CD4-positive, alpha-beta T cell treated with Interleukin-4 for 4 hours (primary cell): ENCODE data around the gene CRIM1.
A peak's percentile ranks its signal among the peaks of the same experiment; 100 is the strongest.
"Not testable (repeated sequence)": the region's sequence is repeated elsewhere in the genome, so short reads cannot be mapped to it uniquely, and the experiment has no call there.

ENCODE experiments used
- DNase-seq: peaks from one replicate; pipeline ENCODE4 v3.0.0-alpha.2; 2020

The CRIM1 gene, protein sequence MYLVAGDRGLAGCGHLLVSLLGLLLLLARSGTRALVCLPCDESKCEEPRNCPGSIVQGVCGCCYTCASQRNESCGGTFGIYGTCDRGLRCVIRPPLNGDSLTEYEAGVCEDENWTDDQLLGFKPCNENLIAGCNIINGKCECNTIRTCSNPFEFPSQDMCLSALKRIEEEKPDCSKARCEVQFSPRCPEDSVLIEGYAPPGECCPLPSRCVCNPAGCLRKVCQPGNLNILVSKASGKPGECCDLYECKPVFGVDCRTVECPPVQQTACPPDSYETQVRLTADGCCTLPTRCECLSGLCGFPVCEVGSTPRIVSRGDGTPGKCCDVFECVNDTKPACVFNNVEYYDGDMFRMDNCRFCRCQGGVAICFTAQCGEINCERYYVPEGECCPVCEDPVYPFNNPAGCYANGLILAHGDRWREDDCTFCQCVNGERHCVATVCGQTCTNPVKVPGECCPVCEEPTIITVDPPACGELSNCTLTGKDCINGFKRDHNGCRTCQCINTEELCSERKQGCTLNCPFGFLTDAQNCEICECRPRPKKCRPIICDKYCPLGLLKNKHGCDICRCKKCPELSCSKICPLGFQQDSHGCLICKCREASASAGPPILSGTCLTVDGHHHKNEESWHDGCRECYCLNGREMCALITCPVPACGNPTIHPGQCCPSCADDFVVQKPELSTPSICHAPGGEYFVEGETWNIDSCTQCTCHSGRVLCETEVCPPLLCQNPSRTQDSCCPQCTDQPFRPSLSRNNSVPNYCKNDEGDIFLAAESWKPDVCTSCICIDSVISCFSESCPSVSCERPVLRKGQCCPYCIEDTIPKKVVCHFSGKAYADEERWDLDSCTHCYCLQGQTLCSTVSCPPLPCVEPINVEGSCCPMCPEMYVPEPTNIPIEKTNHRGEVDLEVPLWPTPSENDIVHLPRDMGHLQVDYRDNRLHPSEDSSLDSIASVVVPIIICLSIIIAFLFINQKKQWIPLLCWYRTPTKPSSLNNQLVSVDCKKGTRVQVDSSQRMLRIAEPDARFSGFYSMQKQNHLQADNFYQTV

DNA sequence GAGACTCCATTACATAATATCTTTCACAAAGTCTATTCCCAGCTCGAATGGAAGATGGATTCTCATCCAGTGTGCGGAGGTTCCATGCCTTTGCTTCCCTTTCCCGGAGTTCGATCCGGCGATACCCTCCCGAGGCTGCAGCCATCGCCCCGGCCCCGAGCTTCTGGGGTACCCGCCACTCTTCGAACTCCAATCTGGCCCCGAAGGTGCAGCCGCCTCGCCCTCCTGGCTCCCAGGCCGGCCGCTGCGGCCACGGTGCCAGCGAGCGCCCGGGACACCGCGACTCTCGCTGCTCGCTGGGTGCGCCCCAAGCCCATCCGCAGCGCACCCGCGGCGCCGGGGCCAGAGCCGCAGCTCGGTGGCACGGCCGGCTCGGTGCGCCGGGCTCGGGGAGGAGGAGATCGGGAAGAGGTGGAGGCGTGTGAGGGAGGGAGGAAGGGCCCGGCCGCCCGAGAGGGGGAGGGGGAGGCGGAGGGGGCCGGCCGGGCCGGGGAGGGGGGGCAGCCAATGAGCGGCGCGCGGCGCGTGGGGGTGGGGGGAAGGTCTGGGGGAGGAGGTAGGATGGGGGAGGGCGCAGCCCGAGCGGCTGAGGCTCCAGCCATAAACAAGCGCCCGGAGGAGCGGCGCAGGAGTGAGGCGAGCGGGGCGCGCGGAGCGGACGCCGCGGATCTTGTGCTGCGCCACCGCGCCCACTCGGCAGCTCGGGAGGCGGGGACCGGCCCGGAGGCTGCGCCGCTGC lies at the start of gene CRIM1:
CRIM1 (plus strand) TSS at position 628 of the 739 bp plus-strand sequence. CDS start 515 bp downstream, outside the sequence.
- peak; percentile 46 for DNase-seq

DNA sequence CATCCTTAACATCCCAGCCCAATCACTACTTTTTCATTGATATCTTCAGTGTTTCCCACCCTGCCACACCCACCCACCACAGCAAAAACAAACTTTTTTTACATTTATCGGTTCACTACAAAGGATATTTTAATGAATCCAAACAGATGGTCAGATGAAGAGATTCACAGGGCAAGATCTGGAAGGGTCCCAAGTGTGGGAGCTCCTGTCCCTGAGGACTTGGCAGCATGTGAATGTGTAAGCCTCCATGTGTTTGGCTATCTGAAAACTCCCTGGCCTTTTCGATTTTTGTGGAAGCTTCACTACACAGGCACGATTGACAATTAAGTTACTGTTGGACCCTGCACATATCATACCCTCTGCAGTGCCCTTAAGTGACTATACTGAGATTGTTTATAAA lies 48.1 kb upstream of the CRIM1 start:
- no peak for DNase-seq

DNA sequence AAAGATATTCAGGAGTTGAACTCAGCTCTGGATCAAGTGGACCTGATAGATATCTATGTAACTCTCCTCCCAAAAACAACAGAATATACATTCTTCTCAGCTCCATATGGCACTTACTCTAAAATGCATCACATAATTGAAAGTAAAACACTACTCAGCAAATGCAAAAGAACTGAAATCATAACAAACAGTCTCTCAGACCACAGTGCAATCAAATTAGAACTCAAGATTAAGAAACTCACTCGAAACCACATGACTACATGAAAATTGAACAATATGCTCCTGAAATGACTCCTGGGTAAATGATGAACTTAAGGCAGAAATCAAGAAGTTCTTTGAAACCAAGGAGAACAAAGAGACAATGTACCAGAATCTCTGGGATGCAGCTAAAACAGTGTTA lies 45.1 kb upstream of the CRIM1 start:
- not testable (repeated sequence) for DNase-seq

DNA sequence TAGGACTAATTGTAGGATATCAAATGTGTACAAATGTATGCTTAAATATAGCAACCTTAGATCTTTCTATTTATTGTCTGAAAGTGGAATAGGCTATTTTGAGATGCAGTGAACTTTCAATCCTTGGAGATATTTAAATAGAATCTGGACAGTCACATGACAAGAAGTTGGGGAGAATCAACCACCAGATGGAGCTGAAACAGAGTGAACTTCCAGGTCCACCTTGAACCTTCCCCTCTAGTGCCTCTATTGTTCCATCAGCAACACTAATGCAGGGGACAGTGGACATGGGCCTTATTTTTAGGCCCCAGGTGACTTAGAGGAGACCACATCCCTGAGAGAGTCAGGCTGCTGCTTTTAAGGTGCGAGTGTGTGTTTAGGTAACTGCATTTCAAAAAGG lies 37.0 kb upstream of the CRIM1 start:
- no peak for DNase-seq

DNA sequence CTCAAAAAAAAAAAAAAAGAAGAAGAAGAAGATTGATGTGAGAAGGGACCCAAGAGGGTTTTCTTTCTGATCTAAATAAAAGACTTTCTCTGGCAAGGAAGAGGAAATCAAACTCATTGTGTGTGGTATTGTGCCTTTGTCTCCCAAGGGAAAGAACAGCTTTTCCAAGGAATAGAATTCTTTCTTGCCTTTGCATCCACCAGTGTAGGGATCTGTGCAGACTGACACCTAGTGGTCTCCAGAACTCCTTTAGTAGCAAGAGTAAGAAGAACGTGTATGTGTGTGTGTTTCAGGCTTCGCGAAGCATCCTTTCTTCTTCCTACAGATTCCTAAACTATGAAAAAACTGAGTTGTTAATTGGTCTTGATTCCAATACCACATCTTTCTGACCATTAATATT lies 33.5 kb upstream of the CRIM1 start:
- no peak for DNase-seq

DNA sequence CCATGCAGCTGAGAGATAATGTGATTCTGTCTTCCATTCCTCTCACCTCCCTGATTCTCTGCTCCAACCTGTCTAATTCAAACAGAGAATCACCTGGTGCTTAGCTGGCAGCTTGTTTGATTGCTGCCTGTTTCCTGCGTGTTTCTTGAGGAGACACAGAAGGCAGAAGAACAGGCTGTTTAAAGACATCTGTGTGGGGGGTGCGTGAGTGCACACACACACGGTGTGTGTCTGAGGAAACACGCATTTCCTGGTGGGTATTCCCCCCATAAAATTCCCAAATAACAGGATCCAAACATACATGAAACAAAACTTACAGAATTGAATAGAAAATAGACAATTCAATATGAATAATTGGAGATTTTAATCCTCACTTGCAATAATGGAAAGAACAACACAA lies 29.3 kb upstream of the CRIM1 start:
- DNase-seq: no peak

DNA sequence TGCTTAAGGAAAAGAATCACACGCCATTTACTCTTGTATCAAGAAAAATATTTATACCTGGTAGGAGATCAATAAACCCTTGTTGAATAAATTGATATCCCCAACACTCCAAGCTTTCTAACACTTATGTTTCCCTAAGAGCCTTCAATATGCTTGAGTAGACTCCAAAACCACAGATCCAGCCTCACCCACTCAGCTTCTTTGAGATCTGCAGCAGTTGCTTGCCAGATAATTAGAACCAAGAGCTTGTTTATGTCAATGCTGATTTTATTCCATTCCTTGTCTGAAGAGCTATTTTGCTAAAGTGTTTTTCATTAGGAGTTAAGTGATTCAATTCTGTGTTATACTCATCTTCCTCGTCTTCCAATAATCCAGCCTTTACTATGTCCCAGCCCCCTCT lies 26.3 kb upstream of the CRIM1 start:
- no peak for DNase-seq

DNA sequence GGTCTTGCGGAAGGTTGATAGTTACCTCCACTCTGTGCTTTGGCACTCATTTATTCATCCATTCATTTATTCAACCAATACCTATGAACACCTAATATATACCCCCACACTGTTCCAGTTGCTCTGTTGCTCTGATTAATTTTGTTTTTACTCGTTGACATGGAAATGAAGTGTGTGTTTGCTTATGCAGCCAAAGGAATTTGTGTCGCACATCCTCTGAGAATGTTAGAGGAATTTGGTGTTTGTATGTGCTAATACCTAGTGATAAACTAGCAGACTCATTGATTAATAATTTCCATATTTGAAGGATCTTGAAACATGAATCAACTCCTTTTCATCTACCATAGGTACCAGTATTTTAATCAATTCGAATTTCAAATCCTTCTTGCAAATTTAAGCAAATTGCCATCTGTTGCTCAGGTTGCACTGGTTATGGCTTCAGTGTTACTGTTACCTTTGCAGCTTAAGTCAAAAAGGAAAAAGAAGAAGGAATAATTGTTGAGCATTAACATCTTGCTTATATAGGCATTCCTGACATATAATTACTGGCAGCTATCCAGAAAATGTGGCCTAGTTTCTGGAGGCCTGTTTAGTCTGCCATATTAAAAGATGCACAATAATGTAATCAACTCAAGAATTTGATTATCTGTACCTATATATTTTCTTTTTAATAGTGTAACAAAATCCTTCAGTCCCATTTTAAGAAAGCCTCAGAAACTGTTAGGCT lies 25.7 kb upstream of the CRIM1 start:
- no peak for DNase-seq

DNA sequence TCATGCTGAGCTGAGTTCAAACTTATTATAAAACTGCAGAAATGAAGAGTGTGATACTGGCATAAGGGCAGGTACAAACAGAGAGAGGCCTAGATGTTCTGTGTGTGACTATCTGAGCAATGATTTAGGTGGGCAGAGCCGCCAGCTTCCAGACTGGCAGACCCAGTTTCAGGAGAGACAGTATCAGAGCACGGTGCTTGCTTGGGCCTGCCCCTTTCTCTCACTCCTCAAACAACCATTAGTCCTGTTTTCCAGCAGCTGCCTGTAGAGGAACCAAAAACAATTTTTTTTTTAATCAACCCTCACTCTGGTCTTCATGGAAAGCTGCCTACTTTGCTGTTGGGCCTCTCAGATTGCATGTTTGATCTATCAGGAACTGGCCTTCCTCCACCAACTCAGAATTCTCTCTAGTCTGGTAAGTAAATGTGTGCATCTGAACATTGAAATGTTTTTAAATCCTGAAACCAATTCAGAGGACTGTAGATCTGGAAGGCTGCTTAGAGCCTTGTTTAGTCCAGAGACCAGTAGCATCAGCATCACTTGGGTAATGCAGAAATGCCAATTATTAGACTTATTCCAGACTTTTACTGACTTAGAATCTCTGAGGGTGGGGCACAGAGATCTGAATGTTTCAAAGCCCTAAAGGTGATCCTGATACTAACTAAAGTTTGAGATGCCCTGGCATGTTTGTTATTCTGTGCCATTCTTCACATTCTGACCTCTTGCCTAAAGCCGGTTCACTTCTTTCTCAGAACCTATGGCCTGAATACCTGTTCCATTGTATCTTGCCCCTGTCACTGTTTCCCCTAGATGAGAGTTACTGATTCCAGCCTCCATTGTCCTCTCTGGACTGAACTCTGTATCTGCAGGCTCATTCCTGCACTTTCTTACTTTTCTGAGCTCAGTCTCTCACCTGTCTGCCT lies 24.8 kb upstream of the CRIM1 start:
- no peak for DNase-seq

DNA sequence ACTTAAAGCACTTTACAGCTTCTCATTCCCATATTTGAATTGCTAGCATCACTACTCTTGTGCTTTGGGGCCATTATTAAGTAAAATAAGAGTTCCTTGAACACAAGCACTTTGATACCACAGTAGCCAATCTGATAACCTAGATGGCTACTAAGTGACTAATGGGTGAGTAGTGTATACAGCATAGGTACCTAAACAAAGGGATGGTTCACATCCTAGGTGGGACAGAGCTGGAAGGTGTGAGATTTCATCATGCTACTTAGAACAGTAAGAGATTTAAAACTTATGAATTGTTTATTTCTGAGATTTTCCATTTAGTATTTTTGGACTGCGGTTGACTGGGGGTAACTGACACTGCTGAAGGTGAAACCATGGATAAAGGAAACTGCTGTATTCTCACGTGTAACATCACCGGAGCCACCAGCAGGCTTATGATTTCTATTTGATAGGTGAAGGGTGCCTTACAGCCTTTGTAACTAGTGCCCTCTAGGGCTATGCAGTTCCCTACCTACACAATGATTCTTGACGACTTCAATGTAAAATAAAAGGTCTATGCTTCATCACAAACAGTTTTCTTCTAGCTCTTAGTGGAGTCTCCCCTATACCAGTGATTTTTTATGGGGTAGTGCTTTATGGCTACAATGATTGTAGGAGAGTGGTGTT lies 22.1 kb upstream of the CRIM1 start:
- DNase-seq: no peak

DNA sequence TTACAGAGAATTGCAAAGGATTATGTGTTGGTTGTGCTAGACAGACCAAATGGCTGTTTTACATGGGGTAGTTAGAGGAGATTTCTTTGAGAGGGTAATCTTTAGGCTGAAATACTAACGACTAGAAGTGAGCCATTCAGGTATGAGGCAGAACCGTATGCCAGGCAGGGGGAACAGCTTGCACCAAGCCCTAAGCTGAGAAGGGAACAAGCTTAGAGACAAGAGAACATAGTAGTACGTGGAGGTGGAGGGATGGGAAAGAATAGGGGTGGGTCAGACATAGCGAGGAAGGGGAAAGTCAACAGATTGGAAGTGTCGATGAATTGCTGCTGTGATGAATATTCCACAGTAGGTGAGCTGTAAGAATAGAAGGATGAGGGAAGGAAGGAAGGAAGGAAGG lies 20.0 kb upstream of the CRIM1 start:
- DNase-seq: no peak

DNA sequence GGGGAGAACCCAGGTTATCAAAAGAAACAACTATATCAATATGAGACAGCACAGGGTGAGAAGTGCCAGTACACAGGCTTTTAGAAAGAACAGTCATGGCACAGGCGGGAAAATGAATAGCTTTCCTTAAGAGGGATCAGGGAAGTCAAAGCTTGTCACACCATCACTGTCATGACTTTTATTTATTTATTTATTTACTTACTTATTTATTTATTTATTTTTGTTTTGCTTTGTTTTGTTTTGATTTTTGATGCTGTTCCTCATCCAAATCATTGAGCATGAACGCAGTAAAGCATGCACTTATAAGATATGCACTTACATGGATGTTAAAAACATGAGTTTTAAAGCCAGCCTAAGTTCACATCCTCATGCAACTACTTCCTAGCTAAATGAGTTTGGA lies 19.3 kb upstream of the CRIM1 start:
- no peak for DNase-seq

DNA sequence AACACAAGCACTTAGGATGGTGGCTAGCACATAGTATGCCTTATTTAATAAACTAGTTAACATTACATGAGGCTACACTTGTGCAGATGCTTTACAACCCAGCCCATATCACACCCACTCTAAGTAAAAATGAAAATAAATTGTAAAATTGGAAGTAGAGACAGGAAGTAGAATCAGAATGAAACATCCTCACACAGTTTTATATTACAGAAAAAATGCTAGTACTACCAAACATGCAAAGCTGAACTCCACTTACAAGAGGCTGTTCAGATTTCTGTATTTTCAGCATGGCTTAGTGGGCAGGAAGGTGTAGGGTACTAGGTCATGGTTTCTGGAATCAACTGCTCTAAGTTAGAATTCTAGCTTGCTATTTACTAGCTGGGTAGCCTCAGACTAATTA lies 18.2 kb upstream of the CRIM1 start:
- no peak for DNase-seq

DNA sequence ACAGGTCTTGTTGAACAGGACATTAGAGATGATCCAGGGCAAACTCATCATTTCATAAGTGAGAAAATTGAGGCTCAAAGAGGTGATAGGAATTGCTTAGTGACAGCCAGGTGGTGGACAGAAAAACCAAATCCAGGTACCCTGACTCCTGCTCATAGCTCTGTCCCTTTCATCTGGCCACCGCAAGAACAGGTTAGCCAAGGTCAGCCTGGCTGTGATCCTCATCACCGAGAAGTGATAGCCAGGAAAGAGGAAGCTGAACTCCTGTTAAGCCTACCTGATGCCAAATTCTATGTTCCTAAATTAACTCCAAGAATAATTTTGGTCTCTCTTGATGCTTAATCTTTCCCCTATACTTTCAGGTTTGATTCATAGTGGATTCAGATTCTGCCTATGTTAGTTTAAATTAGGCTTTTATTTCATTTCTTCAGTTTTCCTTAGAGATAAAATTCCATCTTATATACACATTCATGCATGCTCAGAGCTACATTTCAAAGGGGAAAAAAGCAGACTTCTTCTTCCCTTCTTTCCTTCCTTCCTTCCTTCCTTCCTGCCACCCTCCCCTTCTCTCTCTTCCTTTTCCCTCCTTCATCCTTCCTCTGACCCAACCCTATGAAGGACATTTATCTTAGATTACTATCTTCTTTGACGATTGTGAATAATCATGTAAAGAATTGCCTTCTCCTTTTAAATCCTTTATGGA lies 17.3 kb upstream of the CRIM1 start:
- DNase-seq: no peak

DNA sequence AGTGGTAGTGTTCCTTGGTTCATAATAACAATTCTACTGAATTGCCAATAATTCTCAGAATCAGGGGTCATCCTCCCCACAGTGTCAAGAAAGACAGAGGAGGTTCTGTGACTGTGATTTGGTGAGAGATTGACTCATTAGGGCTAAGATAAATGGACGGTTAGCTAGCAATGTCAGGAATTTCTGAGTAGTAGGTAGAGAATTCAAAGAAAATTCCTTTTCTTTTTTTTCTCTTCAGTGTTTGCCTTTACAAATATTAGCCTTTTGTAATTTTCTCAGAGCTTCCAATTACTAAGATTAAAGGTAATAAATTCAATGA lies 16.8 kb upstream of the CRIM1 start:
- no peak for DNase-seq

DNA sequence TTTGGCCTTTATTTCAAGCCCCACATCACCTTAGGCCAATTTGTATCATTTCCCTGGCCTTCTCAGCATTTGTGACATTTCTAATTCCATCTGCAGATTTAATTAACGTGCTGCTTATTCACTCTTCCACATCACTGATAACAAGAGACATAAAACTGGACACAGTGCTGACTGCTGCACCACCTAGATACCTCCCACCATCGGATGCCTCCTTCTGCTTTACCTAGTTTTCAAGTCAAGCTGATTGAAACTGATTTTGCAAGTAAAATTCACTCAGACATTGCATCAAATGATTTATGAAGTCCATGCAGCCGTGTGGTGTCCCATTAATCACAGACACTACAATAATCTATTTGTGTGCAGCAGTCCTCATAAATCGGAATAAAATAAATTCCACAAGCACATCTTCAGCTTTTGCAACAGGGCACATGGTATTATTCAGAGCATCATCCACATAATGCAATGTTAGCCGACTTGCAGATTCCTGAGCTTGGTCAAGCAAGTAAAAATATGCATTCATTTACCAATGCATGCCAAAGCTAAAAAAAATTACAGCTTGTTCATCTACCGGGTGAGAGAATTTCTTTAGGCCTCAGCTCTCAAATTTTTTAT lies 15.9 kb upstream of the CRIM1 start:
- no peak for DNase-seq

DNA sequence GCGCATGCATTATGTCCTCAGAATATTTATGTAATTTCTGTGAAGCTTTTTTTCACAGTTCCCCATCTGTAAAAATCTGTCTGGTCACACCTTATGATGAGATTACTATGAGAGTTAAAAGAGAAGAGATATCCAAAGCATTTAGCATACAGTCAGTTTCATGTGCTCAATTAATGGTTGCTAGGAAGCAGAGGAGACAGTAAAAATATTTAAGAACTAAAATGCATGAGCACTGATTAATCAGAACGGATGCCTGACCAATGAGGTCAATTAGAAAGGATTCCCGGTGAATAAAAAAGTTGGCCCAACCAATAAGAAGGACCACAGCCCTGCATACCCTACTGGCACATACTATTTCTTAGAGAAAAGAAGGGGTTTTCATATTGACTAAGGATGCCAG lies 12.0 kb upstream of the CRIM1 start:
- no peak for DNase-seq

DNA sequence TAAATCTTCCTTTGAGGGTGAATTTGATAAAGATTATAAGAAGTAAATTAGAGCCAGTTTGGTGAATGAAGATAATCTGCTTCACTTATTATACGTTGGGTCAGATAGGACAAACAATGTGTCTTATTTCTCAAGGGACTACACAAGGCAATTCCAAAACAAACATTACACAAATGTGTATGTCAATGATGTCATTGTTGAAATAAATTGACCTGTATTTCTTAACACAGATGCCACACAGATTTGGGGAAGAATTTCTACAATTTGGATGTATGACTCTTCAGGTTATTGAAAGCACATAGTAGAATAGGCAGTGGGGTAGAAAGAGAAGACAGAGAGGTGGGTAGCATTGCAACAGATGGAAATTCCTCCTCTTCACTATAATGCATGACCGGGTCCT lies 6.9 kb upstream of the CRIM1 start:
- DNase-seq: no peak

DNA sequence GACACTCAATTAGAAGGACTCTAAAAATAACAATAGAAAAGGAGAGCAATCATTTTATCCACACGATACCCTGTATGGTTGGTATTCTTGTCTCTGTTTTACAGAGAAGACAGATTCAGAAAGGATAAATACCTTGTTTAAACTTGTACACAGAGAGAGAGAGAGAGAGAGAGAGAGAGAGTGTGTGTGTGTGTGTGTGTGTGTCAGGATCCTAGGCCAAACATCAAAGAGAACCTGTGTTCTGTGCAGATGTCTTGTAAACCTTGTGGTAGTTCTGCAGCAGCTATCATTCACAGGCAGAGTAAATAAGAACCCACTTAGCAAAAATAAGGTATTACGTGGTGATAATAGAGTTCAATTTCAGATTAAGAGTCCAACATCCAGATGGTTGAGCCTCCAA lies 4.3 kb upstream of the CRIM1 start:
- DNase-seq: no peak
